GM12801 (cell line): ENCODE results near the gene APOM.

Source experiments
- TF ChIP-seq, protein P1 (sequence below): IDR thresholded peaks from one replicate; pipeline ENCODE4 v1.5.1; 2011; ENCODE audit warnings: control low read depth; ENCODE audit not compliant: insufficient read length; ENCODE audit errors: extremely low read depth

Gene APOM

DNA sequence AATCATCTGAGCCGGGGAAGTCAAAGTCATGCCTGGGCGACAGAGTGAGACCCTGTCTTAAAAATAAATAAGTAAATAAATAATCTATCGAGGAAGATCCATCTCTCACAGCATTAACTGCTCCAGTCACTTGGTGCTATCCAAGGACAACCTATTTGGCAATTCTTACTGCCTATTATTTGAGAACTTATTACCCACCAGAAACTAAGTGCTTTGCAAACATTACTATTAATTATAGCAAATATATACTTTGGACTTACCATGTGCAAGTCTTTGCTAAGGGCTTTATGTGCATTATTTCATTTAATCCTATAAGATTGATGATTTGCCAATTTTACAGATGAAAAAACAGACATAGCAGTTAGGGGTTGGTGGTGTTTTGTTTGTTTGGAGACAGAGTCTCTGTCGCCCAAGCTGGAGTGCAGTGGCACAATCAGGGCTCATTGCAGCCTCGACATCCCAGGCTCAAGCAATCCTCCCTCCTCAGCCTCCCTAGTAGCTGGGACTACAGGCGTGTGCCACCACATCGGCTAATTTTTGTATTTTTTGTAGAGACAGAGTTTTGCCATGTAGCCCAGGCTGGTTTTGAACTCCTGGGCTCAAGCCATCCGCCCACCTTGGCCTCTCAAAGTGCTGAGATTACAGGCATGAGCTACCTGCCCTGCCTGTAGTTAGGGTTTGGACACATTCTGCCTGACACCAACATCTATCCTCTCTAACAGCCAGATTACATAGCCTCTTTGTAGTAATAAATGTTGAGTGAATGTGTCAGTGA, 933 bp upstream of the APOM start:
- TF ChIP-seq, protein P1, sequence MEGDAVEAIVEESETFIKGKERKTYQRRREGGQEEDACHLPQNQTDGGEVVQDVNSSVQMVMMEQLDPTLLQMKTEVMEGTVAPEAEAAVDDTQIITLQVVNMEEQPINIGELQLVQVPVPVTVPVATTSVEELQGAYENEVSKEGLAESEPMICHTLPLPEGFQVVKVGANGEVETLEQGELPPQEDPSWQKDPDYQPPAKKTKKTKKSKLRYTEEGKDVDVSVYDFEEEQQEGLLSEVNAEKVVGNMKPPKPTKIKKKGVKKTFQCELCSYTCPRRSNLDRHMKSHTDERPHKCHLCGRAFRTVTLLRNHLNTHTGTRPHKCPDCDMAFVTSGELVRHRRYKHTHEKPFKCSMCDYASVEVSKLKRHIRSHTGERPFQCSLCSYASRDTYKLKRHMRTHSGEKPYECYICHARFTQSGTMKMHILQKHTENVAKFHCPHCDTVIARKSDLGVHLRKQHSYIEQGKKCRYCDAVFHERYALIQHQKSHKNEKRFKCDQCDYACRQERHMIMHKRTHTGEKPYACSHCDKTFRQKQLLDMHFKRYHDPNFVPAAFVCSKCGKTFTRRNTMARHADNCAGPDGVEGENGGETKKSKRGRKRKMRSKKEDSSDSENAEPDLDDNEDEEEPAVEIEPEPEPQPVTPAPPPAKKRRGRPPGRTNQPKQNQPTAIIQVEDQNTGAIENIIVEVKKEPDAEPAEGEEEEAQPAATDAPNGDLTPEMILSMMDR, result no peak

DNA sequence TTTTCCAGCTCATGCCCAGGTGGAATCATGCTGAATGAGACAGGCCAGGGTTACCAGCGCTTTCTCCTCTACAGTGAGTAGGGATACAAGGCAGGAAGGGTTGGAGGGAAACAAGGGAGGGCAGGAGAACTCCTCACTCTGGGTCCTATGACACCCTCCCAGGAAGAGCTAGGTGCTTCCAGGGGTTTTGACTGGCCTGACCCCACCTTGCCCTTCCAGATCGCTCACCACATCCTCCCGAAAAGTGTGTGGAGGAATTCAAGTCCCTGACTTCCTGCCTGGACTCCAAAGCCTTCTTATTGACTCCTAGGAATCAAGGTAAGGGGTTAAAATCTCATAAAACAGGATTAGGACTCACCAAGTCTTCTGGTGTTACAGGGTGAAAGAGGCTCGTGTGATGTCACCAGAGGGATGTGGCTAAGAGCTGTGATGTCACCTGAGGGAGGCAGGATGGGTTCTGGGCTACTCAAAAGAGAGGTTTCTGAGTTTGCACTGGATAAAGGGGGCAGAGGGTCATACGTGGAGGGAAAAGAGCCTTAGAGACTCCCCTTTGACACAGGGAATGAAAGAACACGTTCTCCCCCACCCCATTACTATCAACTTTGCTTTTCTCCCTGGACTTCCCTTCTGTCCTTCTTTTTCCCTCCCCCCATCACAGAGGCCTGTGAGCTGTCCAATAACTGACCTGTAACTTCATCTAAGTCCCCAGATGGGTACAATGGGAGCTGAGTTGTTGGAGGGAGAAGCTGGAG, 1.9 kb downstream of the APOM start:
- TF ChIP-seq, protein P1, result no peak

DNA sequence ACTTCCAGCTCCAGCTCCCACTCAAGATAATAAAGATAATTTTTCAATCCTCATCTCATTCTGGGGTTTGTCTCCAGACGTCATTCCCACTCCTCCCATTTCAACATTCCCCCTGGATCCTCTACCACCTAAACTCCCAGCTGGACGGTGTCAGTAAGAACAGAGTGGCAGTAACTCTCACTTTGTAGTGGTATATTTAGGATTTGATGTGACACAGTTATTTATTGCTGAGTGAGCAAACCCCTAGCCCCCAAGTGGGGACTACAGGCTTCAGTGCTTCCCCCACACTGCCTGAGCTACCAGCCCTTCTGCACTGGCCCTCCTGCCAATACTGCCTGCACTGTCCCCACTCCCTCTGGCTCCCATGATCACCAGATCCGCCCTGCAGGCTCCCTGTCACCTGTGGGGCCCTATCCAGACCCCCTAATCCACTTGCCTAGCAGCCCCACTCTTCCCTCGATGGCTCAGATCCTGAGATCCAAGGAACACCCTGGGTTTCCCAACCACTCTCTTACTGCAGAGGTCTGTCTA, 2.5 kb downstream of the APOM start:
- TF ChIP-seq, protein P1, result no peak

DNA sequence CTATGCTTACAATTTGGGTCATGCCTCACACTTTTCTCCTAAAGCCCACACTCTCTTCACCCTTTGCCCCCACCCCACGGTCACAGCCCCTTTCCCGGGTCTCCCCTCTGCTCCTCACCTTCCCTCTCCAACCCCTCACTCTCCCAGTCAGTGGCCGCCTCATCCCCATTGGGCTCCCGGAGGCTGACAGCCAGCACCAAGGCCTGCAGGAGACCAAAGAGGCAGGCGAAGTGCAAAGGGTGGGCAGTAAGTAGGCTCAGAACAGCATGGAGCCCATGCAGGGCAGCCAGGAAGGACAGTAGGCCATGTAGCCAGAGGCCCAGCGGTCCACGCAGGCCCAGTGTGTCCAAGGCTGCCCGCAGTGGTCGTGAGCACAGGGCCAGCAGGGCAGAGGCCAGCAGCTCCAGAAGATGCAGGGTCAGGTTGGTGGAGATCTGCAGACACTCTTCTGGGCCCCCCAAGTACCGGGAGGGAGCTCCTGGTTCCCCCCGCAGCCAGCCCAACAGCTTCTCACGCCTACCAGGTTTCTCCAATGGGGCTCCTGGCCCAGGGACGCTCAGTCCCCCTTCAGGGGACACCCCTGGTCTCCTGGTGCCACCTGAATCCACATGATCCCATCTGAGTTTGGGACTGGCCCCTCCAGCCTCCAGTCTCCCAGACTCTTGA, 3.4 kb downstream of the APOM start:
- TF ChIP-seq, protein P1, result no peak

DNA sequence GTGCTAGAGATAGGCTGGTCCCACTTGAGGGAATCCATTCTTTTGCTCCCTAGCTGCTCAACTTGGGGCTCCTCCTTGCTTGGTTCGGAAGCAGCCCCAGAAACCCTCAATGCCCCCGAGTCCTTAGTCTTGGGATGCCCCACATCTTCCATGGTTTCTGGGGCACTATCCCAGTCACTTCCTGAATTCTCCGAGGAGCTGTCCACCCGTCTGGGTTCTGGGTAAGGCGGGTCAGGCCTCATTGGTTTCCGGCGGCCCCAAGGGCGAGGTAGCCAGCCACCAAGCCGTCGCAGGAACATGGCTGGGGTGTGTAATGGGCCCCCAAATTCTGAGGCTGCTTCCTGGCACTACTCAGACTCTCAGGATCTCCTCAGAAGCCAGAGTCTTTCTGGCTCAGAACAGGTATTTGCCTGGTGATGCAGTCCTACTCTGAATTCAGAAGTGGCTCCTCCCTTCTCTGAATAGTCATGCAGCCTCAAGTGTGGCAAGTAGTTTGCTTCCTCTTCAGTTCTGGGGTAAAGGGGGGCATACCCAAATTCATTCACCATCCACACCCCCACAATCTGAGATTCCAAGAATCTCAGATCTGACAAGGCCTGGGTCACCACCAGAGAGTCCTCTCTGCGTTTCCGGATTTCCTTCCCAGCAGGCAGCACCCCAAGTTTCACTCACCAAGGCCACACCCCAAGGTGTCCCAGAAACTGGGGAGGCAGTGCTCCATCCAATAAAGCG, 4.1 kb downstream of the APOM start:
- TF ChIP-seq, protein P1, result no peak

DNA sequence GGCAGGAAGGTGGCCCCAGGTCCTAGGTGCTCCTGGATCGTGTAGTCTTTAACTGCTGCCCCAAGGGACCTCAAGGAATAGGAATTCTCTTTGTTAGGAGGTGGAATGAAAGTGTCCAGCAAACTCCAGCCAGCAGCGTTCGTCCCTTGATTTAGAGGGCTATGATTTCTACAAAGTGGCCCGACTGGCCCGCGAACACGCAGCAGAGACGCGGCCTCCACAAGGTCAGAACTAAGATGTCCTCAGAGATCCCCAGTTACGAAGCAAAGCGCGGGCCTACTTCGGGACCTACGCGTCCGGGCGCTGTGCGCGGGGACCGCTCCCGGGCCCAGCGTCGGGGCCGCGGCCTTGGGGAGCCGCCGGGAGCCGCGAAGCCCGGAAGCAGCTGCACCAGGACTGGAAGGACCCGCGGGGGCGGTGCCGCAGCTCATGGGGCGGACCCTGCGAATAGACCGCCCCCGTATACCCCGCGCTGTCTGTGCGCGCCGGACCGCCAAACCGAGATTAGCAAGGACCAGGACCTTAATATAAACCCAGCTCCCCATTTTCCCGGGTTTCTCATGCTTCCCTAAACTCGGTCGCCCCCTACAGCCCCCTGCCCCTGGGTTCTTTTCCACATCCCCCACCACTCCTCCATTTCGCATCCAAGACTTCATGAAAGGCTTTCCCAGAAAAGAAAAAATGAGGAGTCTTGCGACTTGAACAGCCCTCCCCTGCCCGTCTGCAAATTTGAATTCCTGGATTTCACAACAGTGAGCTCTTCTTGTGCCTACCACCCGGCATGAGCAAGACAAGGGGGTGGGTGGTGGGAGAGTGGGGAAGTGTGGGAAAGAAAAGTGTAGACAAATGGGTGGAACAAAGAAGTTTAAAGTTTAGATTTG, 4.9 kb downstream of the APOM start, which contains the start of gene C6orf47:
Gene C6orf47, minus strand, starts transcription at position 398 of the 881 bp plus-strand sequence. CDS start 831 bp downstream, outside the sequence.
- TF ChIP-seq, protein P1, result no peak
